SK-N-SH (cell line): ENCODE measurements around the gene NOL7.

Source experiments
- EZH2phosphoT487 ChIP-seq: fragments of 200-600 bp; sonication (generic); IDR thresholded peaks from 2 replicates; pipeline ENCODE4 v1.6.1; 2017; ENCODE audit warnings: low read depth, mixed run types, mild to moderate bottlenecking, antibody characterized with exemption, moderate library complexity, borderline replicate concordance
- FOXJ3 ChIP-seq: sonication (generic); formaldehyde crosslinking; IDR thresholded peaks from 2 replicates; pipeline ENCODE4 v1.5.1; 2020; ENCODE audit warnings: mild to moderate bottlenecking, missing genetic modification reagents
- GATA2 ChIP-seq: sonication (generic); formaldehyde crosslinking; IDR thresholded peaks from 2 replicates; pipeline ENCODE4 v1.5.0; 2020; ENCODE audit warnings: mild to moderate bottlenecking, missing genetic modification reagents
- JUND ChIP-seq: IDR thresholded peaks from 2 replicates; pipeline ENCODE4 v1.4.0; 2012
- MEF2A ChIP-seq: IDR thresholded peaks from 2 replicates; pipeline ENCODE4 v1.4.0; 2012; ENCODE audit warnings: low read depth, borderline replicate concordance
- TF ChIP-seq, protein P1 (sequence below): fragments of 200-600 bp; sonication (generic); IDR thresholded peaks from 2 replicates; pipeline ENCODE4 v1.6.1; 2017; ENCODE audit warnings: antibody characterized with exemption, mild to moderate bottlenecking, moderate library complexity
- TF ChIP-seq, protein P2 (sequence below): fragments of 150-350 bp; IDR thresholded peaks from 2 replicates; pipeline ENCODE4 v1.6.1; 2017; ENCODE audit warnings: antibody characterized with exemption, low read length, low read depth, borderline replicate concordance

DNA sequence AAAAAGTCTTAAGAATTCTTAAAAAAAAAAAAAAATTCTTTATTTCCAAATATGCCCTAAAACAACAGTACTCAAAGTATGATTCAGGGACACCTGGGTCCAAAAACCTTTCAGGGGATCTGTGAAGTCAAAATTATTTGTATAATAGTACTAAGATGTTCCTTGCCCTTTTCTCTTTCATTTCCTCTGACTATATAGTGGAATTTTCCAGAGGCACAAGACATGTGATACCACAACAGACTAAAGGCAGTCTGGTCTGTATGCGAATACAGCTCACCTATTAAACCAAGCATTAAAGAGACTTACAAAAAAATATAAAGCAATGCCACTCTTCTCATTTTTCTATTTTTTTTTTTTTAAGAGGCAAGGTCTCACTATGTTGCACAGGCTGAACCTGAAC is 15.4 kb downstream of the NOL7 start:
- TF ChIP-seq GATA2 (no peak), MEF2A (no peak), EZH2phosphoT487 (no peak), FOXJ3 (no peak), JUND (no peak)
- TF ChIP-seq, protein P1, sequence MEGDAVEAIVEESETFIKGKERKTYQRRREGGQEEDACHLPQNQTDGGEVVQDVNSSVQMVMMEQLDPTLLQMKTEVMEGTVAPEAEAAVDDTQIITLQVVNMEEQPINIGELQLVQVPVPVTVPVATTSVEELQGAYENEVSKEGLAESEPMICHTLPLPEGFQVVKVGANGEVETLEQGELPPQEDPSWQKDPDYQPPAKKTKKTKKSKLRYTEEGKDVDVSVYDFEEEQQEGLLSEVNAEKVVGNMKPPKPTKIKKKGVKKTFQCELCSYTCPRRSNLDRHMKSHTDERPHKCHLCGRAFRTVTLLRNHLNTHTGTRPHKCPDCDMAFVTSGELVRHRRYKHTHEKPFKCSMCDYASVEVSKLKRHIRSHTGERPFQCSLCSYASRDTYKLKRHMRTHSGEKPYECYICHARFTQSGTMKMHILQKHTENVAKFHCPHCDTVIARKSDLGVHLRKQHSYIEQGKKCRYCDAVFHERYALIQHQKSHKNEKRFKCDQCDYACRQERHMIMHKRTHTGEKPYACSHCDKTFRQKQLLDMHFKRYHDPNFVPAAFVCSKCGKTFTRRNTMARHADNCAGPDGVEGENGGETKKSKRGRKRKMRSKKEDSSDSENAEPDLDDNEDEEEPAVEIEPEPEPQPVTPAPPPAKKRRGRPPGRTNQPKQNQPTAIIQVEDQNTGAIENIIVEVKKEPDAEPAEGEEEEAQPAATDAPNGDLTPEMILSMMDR, result no peak
- TF ChIP-seq, protein P2, sequence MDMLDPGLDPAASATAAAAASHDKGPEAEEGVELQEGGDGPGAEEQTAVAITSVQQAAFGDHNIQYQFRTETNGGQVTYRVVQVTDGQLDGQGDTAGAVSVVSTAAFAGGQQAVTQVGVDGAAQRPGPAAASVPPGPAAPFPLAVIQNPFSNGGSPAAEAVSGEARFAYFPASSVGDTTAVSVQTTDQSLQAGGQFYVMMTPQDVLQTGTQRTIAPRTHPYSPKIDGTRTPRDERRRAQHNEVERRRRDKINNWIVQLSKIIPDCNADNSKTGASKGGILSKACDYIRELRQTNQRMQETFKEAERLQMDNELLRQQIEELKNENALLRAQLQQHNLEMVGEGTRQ, result no peak
